MG63 (cell line): Measurements from ENCODE around the gene KCNH1. TPM values are rescaled to one million over a fixed set of nuclear protein-coding genes. Genes with fewer than 3 reads are reported as not detected.
"Not testable (repeated sequence)": the region's sequence is repeated elsewhere in the genome, so short reads cannot be mapped to it uniquely, and the experiment has no call there.

Experiments used
- DNase-seq: peaks from one replicate; pipeline ENCODE4 v3.0.0-alpha.2; 2020
- H3K27me3 ChIP-seq: fragments of 250-450 bp; sonication (Bioruptor Pico); 2 replicates; pipeline ENCODE4 v1.5.1; 2020; ENCODE audit warnings: mild to moderate bottlenecking, moderate library complexity
- H3K36me3 ChIP-seq: fragments of 250-450 bp; sonication (Bioruptor Pico); 2 replicates; pipeline ENCODE4 v1.5.1; 2020; ENCODE audit warnings: mild to moderate bottlenecking, moderate library complexity
- H3K4me3 ChIP-seq: fragments of 250-450 bp; sonication (Bioruptor Pico); 2 replicates; pipeline ENCODE4 v1.5.1; 2020; ENCODE audit warnings: mild to moderate bottlenecking, moderate library complexity
- H3K9me3 ChIP-seq: fragments of 250-450 bp; sonication (Bioruptor Pico); 2 replicates; pipeline ENCODE4 v1.5.1; 2020; ENCODE audit warnings: mild to moderate bottlenecking, moderate library complexity
- total RNA-seq: library from RNA; depleted of rRNA; stranded (reverse); fragments of >200 nt; shearing (Covaris generic); gene quantifications from 2 replicates; pipeline ENCODE4 v1.2.3, GENCODE V29; 2014; ENCODE audit warnings: low replicate concordance

Gene KCNH1
- total RNA-seq, 1 experiment from 2014 or later: not detected

DNA sequence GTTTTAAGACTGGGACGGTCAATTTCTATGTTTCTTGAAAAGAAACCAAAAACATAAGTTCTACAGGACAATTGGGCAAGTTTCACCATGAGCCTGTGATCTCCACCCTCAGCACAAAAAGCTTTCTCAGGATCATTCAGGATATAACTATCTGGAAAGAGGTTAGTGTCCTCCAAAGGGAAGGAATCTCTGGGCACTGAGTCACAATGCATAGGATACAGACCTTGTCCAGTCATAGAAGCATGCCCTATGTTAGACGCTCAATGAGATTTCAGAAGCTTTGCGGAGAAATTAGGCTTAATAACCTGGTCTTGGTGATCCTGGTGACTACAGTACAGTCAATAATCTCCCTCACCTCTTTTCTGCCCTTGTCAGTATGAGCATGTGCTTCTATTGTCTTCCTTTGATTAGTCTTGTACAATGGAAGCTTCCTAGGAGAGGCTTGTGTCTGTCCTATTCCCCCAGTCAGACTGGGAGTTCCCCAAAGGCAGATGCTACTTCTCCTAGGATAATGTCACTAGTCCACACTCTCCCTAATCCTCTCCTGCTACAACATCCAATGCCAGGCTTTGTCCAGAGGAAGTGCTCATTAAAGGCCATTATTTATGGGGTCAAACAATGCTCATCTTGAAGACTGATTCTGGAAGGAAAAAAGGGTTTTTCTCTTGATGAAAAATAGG is 97.4 kb downstream of the KCNH1 start:
- no peak for DNase-seq
- Histone ChIP-seq H3K36me3 (no peaks in the 10 kb centered on the region), H3K27me3 (no peaks in the 10 kb centered on the region), H3K4me3 (no peak overlapping the region), H3K9me3 (peaks cover 15% of the 10 kb centered on the region)

DNA sequence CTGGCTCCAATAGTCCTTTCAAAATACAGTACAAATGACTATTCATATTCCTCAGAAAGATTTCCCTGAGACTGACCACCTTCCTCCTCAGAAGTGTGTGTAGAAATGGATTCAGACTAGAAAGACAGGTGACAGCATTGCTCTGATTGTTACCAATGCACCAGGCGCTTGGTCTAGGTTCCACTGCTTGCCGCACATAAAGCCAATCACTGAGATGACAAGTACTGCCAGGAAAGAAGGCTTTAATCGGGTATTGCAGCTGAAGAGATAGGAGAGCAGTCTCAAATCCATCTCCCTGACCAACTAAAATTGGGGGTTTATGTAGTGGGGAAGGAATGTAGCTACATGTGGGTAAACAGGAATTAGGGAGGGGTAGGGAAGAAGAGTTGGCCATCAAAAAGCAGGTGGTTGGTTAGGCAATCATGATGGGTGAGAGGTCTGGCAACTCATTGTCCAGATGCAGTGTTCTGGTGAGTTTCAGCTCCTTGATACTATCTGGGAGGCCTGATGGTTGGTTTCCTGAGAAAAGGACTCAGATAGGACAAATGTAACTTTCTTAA is 98.0 kb downstream of the KCNH1 start:
- Histone ChIP-seq H3K36me3 (no peaks in the 10 kb centered on the region), H3K9me3 (peaks cover 15% of the 10 kb centered on the region), H3K4me3 (no peak overlapping the region), H3K27me3 (no peaks in the 10 kb centered on the region)
- DNase-seq: no peak

DNA sequence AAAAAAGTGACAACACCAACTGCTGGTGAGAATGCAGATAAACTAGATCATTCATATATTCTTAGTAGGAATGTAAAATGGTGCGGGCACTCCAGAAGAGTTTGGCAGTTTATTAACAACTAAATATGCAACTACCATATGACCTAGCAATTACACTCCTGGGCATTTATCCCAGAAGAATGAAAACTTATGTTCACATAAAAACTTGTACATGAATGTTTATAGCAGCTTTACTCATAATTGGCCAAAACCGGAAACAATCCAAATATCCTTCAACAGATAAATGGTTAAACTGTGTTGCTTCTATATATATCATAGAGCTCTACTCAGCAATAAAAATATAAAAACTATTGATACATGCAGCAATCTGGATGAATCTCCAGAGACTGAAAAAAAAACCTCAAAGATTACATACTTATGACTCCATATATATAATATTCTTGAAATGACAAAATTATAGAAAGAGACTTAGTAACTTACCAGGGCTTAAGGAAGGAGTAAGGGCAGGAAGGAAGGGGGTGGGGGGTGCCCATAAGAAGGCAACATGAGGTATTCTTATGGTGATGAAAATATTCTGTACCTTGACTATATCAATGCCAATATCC is 99.9 kb downstream of the KCNH1 start:
- H3K36me3 ChIP-seq: no peaks in the 10 kb centered on the region
- H3K27me3 ChIP-seq: no peaks in the 10 kb centered on the region
- H3K9me3 ChIP-seq: peaks cover 15% of the 10 kb centered on the region
- H3K4me3 ChIP-seq: no peak overlapping the region
- DNase-seq: peak; percentile 23

DNA sequence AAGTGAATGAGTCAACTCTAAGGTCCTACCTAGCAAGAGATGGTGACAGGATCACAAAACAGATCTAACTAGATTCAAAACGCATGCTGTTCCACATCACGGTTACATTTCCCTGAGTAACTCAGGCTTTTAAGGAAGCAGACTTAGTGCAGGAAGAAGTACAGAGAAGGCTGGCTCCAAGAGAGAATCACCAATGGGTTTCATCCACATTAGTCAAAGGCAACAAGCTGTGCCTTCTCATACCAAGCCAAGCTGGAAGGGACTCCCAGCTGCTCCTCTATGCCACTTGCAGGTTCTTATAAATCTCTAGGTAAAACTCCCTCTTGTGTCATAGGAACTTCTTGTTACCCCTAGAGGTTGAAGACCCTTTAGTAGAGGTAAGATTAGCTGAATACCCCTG is 109.0 kb downstream of the KCNH1 start:
- no peak for DNase-seq
- no peaks in the 10 kb centered on the region for H3K27me3 ChIP-seq
- H3K36me3 ChIP-seq: no peaks in the 10 kb centered on the region
- H3K4me3 ChIP-seq: no peak overlapping the region
- H3K9me3 ChIP-seq: no peaks in the 10 kb centered on the region

DNA sequence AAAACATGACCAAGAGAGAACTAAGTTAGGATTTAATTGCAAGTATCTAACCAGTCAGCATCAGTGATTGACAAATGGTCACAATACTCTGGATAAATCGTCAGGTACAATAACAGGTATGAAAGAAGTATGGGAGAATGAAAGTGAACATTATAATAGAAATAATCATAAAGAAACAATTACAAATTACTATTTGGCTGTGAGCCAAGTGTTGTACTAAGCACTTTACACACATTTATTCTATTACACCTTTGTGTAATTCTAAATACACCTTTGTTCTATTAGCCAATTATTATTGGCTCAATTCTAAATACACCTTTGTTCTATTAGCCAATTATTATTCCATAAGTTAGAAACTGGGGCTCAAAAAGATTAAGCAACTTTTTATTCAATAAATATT is 114.7 kb downstream of the KCNH1 start:
- Histone ChIP-seq H3K36me3 (no peaks in the 10 kb centered on the region), H3K4me3 (no peak overlapping the region), H3K9me3 (no peaks in the 10 kb centered on the region), H3K27me3 (no peaks in the 10 kb centered on the region)
- no peak for DNase-seq

DNA sequence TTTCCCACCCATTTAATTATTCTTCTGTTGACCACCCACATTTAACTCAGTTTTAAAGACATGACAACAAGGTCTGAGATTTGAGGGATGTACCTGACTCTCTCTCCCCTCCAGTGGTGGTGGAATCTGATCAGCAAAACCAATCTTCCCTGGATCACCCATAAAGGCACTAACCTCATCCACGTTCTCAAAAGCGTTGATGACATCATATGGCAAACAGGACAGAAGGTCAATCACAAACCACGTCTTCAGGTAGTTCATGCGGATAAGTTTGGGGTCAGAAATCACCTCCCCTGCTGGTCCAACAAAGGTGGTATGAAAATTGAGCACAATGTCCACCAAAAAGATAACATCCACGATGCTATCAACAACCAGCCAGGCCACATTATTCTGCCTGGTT is 115.3 kb downstream of the KCNH1 start:
- no peak for DNase-seq
- Histone ChIP-seq H3K36me3 (no peaks in the 10 kb centered on the region), H3K4me3 (no peak overlapping the region), H3K27me3 (no peaks in the 10 kb centered on the region), H3K9me3 (no peaks in the 10 kb centered on the region)

DNA sequence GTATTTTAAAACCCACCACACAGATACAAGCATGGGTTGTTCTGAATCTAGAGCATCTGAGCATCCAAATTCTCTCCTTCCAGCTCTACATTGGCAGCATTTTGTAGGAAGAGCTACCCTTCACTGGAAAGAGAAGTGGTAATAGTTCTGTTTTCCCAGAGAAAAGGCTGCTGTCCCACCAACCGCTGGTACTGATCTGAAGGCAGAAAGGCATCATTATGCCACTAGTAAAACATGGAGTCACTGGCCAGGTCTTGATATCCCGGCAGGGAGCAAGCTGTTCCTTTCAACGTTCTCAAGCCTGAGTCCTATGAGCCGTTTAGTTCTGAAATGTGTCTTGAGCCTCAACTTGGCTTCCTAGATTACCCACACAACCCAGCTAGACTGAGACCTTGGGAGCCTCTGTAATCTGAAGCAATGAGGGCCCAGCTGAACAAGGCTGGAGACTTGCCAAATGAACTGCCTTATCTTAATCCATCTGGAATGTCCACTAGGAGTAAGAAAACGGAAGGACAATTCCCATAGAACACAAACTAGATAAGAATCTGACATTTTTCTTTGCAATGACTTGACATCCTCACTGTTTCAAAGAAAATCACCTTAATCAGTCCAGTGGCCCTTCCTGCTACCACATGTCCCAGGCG is 116.8 kb downstream of the KCNH1 start:
- DNase-seq: no peak
- Histone ChIP-seq H3K36me3 (no peaks in the 10 kb centered on the region), H3K4me3 (no peak overlapping the region), H3K27me3 (no peaks in the 10 kb centered on the region), H3K9me3 (no peaks in the 10 kb centered on the region)

DNA sequence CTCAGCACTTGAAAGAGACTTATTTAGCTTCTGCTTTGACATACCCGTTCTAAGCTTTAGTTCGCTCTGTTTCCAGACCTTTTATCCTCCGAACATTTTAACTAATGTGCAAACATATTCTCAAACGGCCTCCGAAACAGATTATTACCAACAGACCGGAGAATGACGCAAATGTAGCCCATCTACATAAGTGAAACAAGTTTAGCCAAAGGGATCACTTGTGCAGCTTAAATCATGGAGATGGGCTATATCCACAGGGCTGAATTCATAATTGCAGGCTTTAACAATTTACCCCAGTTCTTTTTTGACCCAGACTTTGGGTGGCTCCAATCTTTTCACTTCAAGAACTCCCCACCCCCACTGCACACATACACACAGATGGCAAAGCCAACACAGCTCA is 119.7 kb downstream of the KCNH1 start:
- no peaks in the 10 kb centered on the region for H3K27me3 ChIP-seq
- no peaks in the 10 kb centered on the region for H3K9me3 ChIP-seq
- H3K36me3 ChIP-seq: no peaks in the 10 kb centered on the region
- H3K4me3 ChIP-seq: no peak overlapping the region
- no peak for DNase-seq

DNA sequence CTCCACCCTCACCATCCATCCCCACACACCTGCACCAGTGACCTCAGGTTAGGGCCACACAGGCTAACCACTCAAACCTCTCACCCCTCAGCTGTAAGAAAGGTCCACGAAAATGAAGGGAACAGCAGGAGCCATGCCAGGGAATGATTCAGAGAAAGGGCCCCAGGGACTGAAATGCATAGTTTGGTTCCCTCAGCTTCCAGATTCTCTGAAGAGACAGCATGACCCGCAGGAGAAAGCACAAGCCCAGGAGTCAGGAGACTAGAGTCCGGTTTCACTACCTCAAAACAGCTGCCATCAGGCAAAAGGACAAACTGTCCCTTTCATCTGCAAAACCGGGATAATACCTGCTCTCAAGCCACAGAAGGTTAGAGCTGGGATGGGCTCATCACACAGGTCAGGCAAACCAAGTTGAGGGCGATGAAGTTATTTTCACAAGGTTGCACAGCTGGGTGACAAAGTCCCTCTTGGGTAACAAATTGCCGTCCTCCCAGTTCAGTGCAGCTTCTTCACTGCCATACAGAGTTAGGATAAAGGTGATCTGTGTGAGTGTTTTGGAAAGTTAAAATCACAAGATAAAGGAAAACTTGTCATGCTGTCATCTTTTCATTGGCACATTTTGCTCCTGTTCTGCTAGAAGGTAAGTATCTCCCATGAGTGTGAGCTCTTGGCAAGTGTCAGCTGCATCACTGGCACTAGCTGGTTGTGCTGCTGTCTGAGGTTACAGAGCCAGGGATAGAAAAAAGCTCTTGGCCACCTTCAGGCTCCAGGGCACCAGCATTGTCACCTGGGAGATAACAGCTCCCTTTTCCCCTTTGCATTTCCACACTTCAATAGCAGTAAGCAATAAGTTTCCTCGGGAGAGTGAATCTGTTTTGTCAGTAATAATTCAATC is 120.4 kb downstream of the KCNH1 start:
- no peaks in the 10 kb centered on the region for H3K27me3 ChIP-seq
- H3K4me3 ChIP-seq: no peak overlapping the region
- no peaks in the 10 kb centered on the region for H3K9me3 ChIP-seq
- no peaks in the 10 kb centered on the region for H3K36me3 ChIP-seq
- DNase-seq: peak; percentile 5

DNA sequence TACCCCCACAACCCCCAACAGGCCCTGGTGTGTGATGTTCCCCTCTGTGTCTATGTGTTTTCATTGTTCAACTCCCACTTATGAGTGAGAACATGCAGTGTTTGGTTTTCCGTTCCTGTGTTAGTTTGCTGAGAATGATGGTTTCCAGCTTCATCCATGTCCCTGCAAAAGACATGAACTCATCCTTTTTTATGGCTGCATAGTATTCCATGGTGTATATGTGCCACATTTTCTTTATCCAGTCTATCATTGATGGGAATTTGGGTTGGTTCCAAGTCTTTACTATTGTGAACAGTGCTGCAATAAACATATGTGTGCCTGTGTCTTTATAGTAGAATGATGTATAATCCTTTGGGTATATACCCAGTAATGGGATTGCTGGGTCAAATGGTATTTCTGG is 122.8 kb downstream of the KCNH1 start:
- H3K27me3 ChIP-seq, H3K4me3 ChIP-seq, DNase-seq, H3K9me3 ChIP-seq, H3K36me3 ChIP-seq: not testable (repeated sequence)

DNA sequence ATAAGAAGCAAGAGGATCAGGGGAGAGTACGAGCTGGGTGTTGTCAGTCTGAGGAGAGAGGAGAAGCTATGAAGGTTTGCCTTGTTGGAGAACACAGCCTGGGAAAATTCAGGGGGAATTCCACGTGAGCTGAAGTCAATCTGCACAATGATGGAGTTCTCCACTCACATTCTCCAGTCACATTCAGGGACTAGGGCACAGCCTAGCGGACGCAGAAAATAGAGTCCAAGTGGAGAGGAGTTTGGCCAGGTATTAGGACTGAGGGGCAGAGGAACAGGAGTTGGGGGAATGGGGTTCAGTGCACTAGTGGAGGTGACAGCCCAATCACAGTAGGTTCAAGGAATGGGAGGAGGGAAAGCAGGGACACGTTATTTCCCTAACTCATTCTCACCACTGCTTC is 124.0 kb downstream of the KCNH1 start:
- no peak for DNase-seq
- Histone ChIP-seq H3K4me3 (no peak overlapping the region), H3K36me3 (no peaks in the 10 kb centered on the region), H3K27me3 (no peaks in the 10 kb centered on the region), H3K9me3 (no peaks in the 10 kb centered on the region)

DNA sequence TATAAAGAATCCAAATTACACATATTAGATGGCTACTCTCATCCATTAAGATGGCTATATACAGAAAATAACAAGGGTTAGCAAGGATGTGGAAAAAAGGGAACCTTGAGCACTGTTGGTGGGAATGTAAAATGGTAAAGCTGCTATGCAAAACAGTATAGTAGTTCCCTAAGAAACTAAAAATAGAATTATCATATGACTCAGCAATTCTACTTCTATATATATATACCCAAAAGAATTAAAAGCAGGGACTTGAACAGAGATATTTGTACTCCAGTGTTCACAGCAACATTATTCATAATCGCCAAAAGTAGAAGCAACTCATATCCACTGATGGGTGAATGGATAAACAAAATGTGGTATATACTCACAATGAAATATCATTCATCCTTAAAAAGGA is 126.1 kb downstream of the KCNH1 start:
- no peaks in the 10 kb centered on the region for H3K9me3 ChIP-seq
- no peak overlapping the region for H3K4me3 ChIP-seq
- DNase-seq: no peak
- H3K36me3 ChIP-seq: no peaks in the 10 kb centered on the region
- no peaks in the 10 kb centered on the region for H3K27me3 ChIP-seq

DNA sequence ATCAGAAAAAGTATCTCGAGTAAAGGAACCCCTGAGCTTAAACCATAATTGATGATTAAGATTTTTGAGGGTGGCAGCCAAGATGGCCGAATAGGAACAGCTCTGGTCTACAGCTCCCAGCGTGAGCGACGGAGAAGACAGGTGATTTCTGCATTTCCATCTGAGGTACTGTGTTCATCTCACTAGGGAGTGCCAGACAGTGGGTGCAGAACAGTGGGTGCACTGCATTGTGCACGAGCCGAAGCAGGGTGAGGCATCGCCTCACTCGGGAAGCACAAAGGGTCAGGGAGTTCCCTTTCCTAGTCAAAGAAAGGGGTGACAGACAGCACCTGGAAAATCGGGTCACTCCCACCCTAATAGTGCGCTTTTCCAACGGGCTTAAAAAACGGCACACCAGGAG is 138.0 kb downstream of the KCNH1 start:
- H3K4me3 ChIP-seq, DNase-seq, H3K9me3 ChIP-seq, H3K27me3 ChIP-seq, H3K36me3 ChIP-seq: not testable (repeated sequence)

DNA sequence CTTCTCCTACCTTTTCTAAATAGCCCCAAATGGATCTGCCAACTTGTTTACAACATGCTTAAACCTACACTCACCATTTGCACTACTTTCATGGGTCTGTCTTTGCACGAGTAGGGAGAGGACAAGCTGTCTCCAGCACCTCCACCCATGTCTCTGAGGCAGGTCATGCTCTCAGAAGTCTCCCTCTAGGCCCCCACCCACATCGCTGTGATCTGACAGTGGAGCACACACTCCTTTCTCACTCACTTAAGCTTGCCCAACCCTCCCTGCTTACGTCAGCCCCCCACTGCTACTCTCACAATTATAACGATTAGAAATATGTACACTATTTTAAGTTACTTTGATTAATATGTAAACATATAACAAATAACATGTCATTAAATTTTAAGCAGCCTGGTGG is 141.1 kb downstream of the KCNH1 start:
- Histone ChIP-seq H3K9me3 (no peaks in the 10 kb centered on the region), H3K36me3 (no peaks in the 10 kb centered on the region), H3K27me3 (no peaks in the 10 kb centered on the region; the same call in 1 of the 2 replicates), H3K4me3 (no peak overlapping the region)
- no peak for DNase-seq

DNA sequence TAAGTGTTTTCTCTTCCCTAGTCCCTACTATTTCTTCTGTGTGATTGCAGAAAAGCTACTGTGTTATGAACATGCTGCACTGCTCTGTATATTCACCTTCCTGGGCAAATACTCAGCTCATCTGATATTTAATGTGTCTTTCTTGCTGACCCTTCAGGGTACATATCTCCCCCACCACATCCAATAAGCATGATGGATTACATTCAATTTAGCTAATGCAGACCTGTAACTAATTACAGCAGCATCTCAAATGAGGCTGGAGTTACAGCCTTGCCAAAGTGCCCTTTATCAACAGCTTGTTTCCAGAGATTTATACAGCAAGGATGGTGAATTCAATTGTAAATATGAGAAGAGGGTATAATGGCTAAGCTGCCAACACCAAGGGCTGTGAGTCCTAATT is 144.0 kb downstream of the KCNH1 start:
- no peak for DNase-seq
- Histone ChIP-seq H3K36me3 (no peaks in the 10 kb centered on the region), H3K9me3 (no peaks in the 10 kb centered on the region; the same call in 1 of the 2 replicates), H3K27me3 (no peaks in the 10 kb centered on the region; the same call in 1 of the 2 replicates), H3K4me3 (no peak overlapping the region)

DNA sequence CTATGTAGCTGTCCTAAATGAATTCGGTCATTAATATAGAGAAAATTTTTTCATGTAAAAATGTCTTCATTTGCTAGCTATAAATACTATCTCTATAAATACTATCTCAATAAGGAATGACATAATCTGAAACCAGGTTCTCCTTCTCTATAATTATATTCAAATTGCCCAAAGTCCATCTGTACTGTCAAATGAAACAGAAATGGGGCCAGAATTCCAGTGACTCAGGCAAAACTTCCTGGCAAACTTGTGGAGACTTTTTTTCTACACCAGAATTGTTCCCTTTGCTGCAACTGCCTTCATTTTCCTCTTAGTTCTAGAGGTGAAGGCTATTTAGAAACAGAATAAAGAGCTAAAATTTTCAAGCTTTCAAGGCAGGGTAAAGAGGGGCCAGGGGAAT is 152.5 kb downstream of the KCNH1 start:
- H3K36me3 ChIP-seq: no peaks in the 10 kb centered on the region
- DNase-seq: no peak
- H3K4me3 ChIP-seq: no peak overlapping the region

DNA sequence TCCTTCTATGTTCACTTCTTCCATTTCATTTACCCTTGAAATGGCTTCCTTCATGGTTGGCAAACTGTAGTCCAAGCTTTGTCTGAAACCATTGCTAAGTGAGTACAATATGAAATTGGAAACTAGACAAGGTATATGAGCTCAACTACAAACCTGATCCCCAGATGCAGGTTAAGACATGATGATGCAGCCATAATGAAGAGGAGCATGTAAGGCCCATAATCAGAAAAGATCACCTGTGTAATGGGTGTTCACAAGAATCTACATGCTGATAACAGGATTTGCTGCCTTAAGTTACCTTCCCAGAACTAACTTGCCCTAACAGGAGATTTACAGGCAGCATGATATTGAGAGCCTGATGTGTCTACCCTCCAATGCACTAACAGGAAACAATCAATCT is 153.9 kb downstream of the KCNH1 start:
- no peaks in the 10 kb centered on the region; the same call in 1 of the 2 replicates for H3K27me3 ChIP-seq
- H3K4me3 ChIP-seq: no peak overlapping the region
- DNase-seq: no peak
- H3K9me3 ChIP-seq: no peaks in the 10 kb centered on the region; the same call in 1 of the 2 replicates
- no peaks in the 10 kb centered on the region for H3K36me3 ChIP-seq

More for the DNA sequence above, 152.5 kb downstream of the KCNH1 start:
- H3K9me3 ChIP-seq: no peaks in the 10 kb centered on the region; the same call in none of the 2 replicates
- H3K27me3 ChIP-seq: no peaks in the 10 kb centered on the region; the same call in 1 of the 2 replicates
